WTC11 (cell line): ENCODE measurements around the gene CADM2. TPM values are rescaled to one million over a fixed set of nuclear protein-coding genes. Genes with fewer than 3 reads are reported as not detected.
A peak's percentile ranks its signal among the peaks of the same experiment; 100 is the strongest.

ENCODE experiments used
- ATAC-seq: fragments of 200-7000 bp; cut with Tn5 transposase; 2 replicates; pipeline ENCODE4 v1.10.0; 2021; ENCODE audit warnings: mild to moderate bottlenecking, moderate library complexity
- CTCF ChIA-PET: fragments of 300-600 bp; sonication (Branson Sonifier 250); formaldehyde crosslinking; loops from one replicate; lab custom pipeline; 2021; ENCODE audit warnings: antibody characterized with exemption; lab: Charles Lee
- POLR2A ChIA-PET: fragments of 350-600 bp; sonication (Branson Sonifier 250); formaldehyde crosslinking; loops from one replicate; lab custom pipeline; 2021; ENCODE audit warnings: antibody characterized with exemption; lab: Charles Lee
- DNase-seq: peaks from one replicate; pipeline ENCODE4 v3.0.0; 2021; ENCODE audit warnings: low spot score
- H3K27ac Mint-ChIP-seq: 2 replicates; pipeline ENCODE4 v1.8.0; 2021; ENCODE audit warnings: mixed read lengths
- H3K27me3 Mint-ChIP-seq: 2 replicates; pipeline ENCODE4 v1.8.0; 2021; ENCODE audit warnings: low read depth, mild to moderate bottlenecking, moderate library complexity, mixed read lengths
- H3K36me3 Mint-ChIP-seq: 2 replicates; pipeline ENCODE4 v1.8.0; 2021; ENCODE audit warnings: mixed read lengths
- H3K4me1 Mint-ChIP-seq: 2 replicates; pipeline ENCODE4 v1.8.0; 2022; ENCODE audit warnings: mixed read lengths
- H3K4me3 Mint-ChIP-seq: 2 replicates; pipeline ENCODE4 v1.8.0; 2021; ENCODE audit warnings: mild to moderate bottlenecking, moderate library complexity, mixed read lengths
- H3K9me3 Mint-ChIP-seq: 2 replicates; pipeline ENCODE4 v1.8.0; 2021; ENCODE audit warnings: mixed read lengths
- CBFB ChIP-seq: sonication (generic); formaldehyde crosslinking; IDR thresholded peaks from 2 replicates; pipeline ENCODE4 v1.8.1; 2022; ENCODE audit warnings: mild to moderate bottlenecking, low read depth, missing genetic modification reagents
- ESRRA ChIP-seq: sonication (generic); formaldehyde crosslinking; IDR thresholded peaks from 2 replicates; pipeline ENCODE4 v1.8.1; 2022; ENCODE audit warnings: mild to moderate bottlenecking, missing genetic modification reagents, borderline replicate concordance
- JUN ChIP-seq: sonication (generic); formaldehyde crosslinking; IDR thresholded peaks from 2 replicates; pipeline ENCODE4 v1.8.0; 2023; ENCODE audit warnings: mild to moderate bottlenecking, missing genetic modification reagents
- NFE2L1 ChIP-seq: sonication (generic); formaldehyde crosslinking; IDR thresholded peaks from 2 replicates; pipeline ENCODE4 v1.8.1; 2023; ENCODE audit warnings: missing genetic modification reagents
- OVOL2 ChIP-seq: fragments of 250-450 bp; sonication (Bioruptor Pico); IDR thresholded peaks from 2 replicates; pipeline ENCODE4 v1.9.0; 2021; ENCODE audit warnings: mild to moderate bottlenecking, borderline replicate concordance
- RELA ChIP-seq: sonication (generic); formaldehyde crosslinking; IDR thresholded peaks from 2 replicates; pipeline ENCODE4 v1.8.1; 2022; ENCODE audit warnings: missing genetic modification reagents, mild to moderate bottlenecking, borderline replicate concordance
- TP53 ChIP-seq: sonication (generic); formaldehyde crosslinking; IDR thresholded peaks from 2 replicates; pipeline ENCODE4 v1.8.1; 2023; ENCODE audit warnings: mild to moderate bottlenecking, missing genetic modification reagents
- ZNF263 ChIP-seq: sonication (generic); formaldehyde crosslinking; IDR thresholded peaks from 2 replicates; pipeline ENCODE4 v1.8.1; 2022; ENCODE audit warnings: low read depth, mild to moderate bottlenecking, moderate library complexity, missing genetic modification reagents
- ZNF671 ChIP-seq: fragments of 250-450 bp; sonication (Bioruptor Pico); IDR thresholded peaks from 2 replicates; pipeline ENCODE4 v1.8.0; 2021; ENCODE audit warnings: mild to moderate bottlenecking
- total RNA-seq: library from RNA; stranded (reverse); gene quantifications from 3 replicates; pipeline ENCODE4 v1.2.3, GENCODE V29; 2021
- TF ChIP-seq, protein P1 (sequence below): sonication (generic); formaldehyde crosslinking; IDR thresholded peaks from 2 replicates; pipeline ENCODE4 v1.8.0; 2022; ENCODE audit warnings: missing genetic modification reagents
- TF ChIP-seq, protein P2 (sequence below): sonication (generic); formaldehyde crosslinking; IDR thresholded peaks from 2 replicates; pipeline ENCODE4 v1.8.1; 2022; ENCODE audit warnings: low read depth, missing genetic modification reagents, borderline replicate concordance
- TF ChIP-seq, protein P3 (sequence below): fragments of 250-450 bp; sonication (Bioruptor Pico); IDR thresholded peaks from 2 replicates; pipeline ENCODE4 v1.9.0; 2021; ENCODE audit warnings: mild to moderate bottlenecking, borderline replicate concordance
- TF ChIP-seq, protein P4 (sequence below): sonication (generic); formaldehyde crosslinking; IDR thresholded peaks from 2 replicates; pipeline ENCODE4 v1.8.1; 2023; ENCODE audit warnings: mild to moderate bottlenecking, moderate library complexity, missing genetic modification reagents
- TF ChIP-seq, protein P5 (sequence below): sonication (generic); formaldehyde crosslinking; IDR thresholded peaks from 2 replicates; pipeline ENCODE4 v1.8.0; 2022; ENCODE audit warnings: mild to moderate bottlenecking, missing genetic modification reagents
- TF ChIP-seq, protein P6 (sequence below): sonication (generic); formaldehyde crosslinking; IDR thresholded peaks from 2 replicates; pipeline ENCODE4 v1.8.1; 2022; ENCODE audit warnings: missing genetic modification reagents, borderline replicate concordance
- TF ChIP-seq, protein P7 (sequence below): sonication (generic); formaldehyde crosslinking; IDR thresholded peaks from 2 replicates; pipeline ENCODE4 v1.8.0; 2023; ENCODE audit warnings: missing genetic modification reagents, mild to moderate bottlenecking, borderline replicate concordance
- TF ChIP-seq, protein P8 (sequence below): sonication (generic); formaldehyde crosslinking; IDR thresholded peaks from 2 replicates; pipeline ENCODE4 v1.8.1; 2023; ENCODE audit warnings: mild to moderate bottlenecking, missing genetic modification reagents, moderate library complexity

Gene CADM2
- total RNA-seq, 1 experiment from 2014 or later, result 18.8 TPM

DNA sequence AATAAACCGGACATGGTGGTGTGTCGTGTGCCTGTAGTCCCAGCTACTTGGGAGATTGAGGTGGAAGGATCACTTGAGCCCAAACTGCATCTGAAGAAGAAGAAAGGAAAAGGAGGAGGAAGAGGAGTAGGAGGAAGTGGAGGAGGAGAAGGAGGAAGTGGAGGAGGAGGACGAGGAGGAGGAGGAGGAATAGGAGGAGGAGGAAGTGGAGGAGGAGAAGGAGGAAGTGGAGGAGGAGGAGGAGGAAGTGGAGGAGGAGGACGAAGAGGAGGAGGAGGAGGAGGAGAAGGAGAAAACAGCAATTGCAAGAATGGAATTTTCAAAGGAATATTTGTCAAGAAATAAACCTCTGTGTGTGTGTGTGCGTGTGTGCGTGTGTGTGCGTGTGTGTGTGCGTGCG lies 528.6 kb downstream of the CADM2 start (continued):
- TF ChIP-seq, protein P1, sequence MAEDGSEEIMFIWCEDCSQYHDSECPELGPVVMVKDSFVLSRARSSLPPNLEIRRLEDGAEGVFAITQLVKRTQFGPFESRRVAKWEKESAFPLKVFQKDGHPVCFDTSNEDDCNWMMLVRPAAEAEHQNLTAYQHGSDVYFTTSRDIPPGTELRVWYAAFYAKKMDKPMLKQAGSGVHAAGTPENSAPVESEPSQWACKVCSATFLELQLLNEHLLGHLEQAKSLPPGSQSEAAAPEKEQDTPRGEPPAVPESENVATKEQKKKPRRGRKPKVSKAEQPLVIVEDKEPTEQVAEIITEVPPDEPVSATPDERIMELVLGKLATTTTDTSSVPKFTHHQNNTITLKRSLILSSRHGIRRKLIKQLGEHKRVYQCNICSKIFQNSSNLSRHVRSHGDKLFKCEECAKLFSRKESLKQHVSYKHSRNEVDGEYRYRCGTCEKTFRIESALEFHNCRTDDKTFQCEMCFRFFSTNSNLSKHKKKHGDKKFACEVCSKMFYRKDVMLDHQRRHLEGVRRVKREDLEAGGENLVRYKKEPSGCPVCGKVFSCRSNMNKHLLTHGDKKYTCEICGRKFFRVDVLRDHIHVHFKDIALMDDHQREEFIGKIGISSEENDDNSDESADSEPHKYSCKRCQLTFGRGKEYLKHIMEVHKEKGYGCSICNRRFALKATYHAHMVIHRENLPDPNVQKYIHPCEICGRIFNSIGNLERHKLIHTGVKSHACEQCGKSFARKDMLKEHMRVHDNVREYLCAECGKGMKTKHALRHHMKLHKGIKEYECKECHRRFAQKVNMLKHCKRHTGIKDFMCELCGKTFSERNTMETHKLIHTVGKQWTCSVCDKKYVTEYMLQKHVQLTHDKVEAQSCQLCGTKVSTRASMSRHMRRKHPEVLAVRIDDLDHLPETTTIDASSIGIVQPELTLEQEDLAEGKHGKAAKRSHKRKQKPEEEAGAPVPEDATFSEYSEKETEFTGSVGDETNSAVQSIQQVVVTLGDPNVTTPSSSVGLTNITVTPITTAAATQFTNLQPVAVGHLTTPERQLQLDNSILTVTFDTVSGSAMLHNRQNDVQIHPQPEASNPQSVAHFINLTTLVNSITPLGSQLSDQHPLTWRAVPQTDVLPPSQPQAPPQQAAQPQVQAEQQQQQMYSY (CRISPR knock-in tag), result no peak
- no peak for TF ChIP-seq ESRRA (CRISPR knock-in tag)
- TF ChIP-seq, protein P2, sequence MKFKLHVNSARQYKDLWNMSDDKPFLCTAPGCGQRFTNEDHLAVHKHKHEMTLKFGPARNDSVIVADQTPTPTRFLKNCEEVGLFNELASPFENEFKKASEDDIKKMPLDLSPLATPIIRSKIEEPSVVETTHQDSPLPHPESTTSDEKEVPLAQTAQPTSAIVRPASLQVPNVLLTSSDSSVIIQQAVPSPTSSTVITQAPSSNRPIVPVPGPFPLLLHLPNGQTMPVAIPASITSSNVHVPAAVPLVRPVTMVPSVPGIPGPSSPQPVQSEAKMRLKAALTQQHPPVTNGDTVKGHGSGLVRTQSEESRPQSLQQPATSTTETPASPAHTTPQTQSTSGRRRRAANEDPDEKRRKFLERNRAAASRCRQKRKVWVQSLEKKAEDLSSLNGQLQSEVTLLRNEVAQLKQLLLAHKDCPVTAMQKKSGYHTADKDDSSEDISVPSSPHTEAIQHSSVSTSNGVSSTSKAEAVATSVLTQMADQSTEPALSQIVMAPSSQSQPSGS (CRISPR knock-in tag), result no peak
- TF ChIP-seq, protein P3, sequence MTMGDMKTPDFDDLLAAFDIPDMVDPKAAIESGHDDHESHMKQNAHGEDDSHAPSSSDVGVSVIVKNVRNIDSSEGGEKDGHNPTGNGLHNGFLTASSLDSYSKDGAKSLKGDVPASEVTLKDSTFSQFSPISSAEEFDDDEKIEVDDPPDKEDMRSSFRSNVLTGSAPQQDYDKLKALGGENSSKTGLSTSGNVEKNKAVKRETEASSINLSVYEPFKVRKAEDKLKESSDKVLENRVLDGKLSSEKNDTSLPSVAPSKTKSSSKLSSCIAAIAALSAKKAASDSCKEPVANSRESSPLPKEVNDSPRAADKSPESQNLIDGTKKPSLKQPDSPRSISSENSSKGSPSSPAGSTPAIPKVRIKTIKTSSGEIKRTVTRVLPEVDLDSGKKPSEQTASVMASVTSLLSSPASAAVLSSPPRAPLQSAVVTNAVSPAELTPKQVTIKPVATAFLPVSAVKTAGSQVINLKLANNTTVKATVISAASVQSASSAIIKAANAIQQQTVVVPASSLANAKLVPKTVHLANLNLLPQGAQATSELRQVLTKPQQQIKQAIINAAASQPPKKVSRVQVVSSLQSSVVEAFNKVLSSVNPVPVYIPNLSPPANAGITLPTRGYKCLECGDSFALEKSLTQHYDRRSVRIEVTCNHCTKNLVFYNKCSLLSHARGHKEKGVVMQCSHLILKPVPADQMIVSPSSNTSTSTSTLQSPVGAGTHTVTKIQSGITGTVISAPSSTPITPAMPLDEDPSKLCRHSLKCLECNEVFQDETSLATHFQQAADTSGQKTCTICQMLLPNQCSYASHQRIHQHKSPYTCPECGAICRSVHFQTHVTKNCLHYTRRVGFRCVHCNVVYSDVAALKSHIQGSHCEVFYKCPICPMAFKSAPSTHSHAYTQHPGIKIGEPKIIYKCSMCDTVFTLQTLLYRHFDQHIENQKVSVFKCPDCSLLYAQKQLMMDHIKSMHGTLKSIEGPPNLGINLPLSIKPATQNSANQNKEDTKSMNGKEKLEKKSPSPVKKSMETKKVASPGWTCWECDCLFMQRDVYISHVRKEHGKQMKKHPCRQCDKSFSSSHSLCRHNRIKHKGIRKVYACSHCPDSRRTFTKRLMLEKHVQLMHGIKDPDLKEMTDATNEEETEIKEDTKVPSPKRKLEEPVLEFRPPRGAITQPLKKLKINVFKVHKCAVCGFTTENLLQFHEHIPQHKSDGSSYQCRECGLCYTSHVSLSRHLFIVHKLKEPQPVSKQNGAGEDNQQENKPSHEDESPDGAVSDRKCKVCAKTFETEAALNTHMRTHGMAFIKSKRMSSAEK (CRISPR knock-in tag), result no peak
- no peak for TF ChIP-seq ZNF671

DNA sequence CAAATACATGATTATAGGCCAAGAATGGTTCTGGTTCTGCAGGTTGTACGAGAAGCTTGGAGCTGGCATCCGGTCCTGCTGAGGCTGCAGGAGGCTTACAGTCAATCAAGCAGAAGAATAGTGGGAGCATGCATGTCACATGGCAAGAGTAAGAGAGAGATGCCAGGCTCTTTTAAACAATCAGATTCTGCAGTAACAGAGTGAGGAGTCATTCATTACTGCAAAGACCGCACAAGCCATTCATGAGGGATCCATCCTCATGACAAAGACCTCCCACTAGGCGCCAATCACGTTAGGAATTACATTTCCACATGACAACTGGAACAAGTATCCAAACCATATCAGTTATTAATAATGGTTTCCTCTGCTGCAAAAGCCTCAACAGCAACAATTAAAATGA lies 536.8 kb downstream of the CADM2 start:
- ChIA-PET CTCF (no interaction called here), POLR2A (no interaction called here)
- DNase-seq (no peak), ATAC-seq (peak; percentile 66)
- no peak overlapping the region for H3K4me3 Mint-ChIP-seq
- no peaks in the 10 kb centered on the region for H3K27me3 Mint-ChIP-seq
- H3K9me3 Mint-ChIP-seq, result no peaks in the 10 kb centered on the region; the same call in 1 of the 2 replicates
- H3K36me3 Mint-ChIP-seq, result no peaks in the 10 kb centered on the region
- no peak overlapping the region for H3K27ac Mint-ChIP-seq
- peaks cover 12% of the 10 kb centered on the region for H3K4me1 Mint-ChIP-seq
- no peak for TF ChIP-seq JUN (CRISPR knock-in tag)
- TF ChIP-seq, protein P4, sequence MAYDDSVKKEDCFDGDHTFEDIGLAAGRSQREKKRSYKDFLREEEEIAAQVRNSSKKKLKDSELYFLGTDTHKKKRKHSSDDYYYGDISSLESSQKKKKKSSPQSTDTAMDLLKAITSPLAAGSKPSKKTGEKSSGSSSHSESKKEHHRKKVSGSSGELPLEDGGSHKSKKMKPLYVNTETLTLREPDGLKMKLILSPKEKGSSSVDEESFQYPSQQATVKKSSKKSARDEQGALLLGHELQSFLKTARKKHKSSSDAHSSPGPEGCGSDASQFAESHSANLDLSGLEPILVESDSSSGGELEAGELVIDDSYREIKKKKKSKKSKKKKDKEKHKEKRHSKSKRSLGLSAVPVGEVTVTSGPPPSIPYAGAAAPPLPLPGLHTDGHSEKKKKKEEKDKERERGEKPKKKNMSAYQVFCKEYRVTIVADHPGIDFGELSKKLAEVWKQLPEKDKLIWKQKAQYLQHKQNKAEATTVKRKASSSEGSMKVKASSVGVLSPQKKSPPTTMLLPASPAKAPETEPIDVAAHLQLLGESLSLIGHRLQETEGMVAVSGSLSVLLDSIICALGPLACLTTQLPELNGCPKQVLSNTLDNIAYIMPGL, result no peak
- no peak for TF ChIP-seq NFE2L1 (CRISPR knock-in tag)
- TF ChIP-seq, protein P5, sequence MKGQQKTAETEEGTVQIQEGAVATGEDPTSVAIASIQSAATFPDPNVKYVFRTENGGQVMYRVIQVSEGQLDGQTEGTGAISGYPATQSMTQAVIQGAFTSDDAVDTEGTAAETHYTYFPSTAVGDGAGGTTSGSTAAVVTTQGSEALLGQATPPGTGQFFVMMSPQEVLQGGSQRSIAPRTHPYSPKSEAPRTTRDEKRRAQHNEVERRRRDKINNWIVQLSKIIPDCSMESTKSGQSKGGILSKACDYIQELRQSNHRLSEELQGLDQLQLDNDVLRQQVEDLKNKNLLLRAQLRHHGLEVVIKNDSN (CRISPR knock-in tag), result no peak
- TF ChIP-seq RELA (CRISPR knock-in tag), result no peak
- TF ChIP-seq, protein P6, sequence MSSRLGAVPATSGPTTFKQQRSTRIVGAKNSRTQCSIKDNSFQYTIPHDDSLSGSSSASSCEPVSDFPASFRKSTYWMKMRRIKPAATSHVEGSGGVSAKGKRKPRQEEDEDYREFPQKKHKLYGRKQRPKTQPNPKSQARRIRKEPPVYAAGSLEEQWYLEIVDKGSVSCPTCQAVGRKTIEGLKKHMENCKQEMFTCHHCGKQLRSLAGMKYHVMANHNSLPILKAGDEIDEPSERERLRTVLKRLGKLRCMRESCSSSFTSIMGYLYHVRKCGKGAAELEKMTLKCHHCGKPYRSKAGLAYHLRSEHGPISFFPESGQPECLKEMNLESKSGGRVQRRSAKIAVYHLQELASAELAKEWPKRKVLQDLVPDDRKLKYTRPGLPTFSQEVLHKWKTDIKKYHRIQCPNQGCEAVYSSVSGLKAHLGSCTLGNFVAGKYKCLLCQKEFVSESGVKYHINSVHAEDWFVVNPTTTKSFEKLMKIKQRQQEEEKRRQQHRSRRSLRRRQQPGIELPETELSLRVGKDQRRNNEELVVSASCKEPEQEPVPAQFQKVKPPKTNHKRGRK (CRISPR knock-in tag), result no peak
- TF ChIP-seq, protein P7, sequence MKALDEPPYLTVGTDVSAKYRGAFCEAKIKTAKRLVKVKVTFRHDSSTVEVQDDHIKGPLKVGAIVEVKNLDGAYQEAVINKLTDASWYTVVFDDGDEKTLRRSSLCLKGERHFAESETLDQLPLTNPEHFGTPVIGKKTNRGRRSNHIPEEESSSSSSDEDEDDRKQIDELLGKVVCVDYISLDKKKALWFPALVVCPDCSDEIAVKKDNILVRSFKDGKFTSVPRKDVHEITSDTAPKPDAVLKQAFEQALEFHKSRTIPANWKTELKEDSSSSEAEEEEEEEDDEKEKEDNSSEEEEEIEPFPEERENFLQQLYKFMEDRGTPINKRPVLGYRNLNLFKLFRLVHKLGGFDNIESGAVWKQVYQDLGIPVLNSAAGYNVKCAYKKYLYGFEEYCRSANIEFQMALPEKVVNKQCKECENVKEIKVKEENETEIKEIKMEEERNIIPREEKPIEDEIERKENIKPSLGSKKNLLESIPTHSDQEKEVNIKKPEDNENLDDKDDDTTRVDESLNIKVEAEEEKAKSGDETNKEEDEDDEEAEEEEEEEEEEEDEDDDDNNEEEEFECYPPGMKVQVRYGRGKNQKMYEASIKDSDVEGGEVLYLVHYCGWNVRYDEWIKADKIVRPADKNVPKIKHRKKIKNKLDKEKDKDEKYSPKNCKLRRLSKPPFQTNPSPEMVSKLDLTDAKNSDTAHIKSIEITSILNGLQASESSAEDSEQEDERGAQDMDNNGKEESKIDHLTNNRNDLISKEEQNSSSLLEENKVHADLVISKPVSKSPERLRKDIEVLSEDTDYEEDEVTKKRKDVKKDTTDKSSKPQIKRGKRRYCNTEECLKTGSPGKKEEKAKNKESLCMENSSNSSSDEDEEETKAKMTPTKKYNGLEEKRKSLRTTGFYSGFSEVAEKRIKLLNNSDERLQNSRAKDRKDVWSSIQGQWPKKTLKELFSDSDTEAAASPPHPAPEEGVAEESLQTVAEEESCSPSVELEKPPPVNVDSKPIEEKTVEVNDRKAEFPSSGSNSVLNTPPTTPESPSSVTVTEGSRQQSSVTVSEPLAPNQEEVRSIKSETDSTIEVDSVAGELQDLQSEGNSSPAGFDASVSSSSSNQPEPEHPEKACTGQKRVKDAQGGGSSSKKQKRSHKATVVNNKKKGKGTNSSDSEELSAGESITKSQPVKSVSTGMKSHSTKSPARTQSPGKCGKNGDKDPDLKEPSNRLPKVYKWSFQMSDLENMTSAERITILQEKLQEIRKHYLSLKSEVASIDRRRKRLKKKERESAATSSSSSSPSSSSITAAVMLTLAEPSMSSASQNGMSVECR, result no peak
- no peak for TF ChIP-seq TP53
- TF ChIP-seq CBFB (CRISPR knock-in tag), result no peak
- TF ChIP-seq OVOL2 (CRISPR knock-in tag), result no peak
- TF ChIP-seq, protein P8, sequence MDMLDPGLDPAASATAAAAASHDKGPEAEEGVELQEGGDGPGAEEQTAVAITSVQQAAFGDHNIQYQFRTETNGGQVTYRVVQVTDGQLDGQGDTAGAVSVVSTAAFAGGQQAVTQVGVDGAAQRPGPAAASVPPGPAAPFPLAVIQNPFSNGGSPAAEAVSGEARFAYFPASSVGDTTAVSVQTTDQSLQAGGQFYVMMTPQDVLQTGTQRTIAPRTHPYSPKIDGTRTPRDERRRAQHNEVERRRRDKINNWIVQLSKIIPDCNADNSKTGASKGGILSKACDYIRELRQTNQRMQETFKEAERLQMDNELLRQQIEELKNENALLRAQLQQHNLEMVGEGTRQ (CRISPR knock-in tag), result no peak
- TF ChIP-seq ZNF263 (CRISPR knock-in tag), result no peak
